ENCODE results near the gene ECSCR.
"Not testable (repeated sequence)": the region's sequence is repeated elsewhere in the genome, so short reads cannot be mapped to it uniquely, and the experiment has no call there.

The ECSCR gene, protein sequence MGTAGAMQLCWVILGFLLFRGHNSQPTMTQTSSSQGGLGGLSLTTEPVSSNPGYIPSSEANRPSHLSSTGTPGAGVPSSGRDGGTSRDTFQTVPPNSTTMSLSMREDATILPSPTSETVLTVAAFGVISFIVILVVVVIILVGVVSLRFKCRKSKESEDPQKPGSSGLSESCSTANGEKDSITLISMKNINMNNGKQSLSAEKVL

DNA sequence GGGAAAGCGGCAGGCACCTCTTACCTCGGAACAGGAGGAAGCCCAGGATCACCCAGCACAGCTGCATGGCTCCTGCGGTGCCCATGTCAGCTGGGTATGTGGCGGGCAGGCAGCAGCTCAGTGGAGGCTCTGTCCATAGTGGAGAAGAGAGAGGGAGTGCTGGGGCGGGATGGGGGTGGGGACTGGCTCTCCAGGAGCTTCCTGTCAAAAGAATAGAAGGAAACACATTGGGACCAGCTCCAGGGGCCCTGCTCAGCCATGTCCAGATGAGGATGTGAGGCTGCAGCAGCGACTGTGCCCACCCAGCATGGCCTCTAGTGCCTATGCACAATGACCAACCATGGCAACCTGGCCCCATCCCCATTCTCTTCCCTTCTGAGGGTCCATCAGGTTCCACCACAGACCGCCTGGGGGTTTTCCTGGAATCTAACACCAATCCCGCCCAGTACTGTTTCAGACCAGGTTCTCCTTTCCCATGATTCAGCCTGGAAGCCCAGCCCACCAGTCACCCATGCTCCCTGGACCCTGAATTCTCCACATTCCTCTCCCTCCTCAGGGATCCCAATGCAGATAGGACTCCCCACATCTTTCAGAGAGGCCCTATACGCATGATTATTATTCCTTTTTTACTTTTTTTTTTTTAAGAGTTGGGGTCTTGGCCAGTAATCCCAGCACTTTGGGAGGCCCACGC is at the start of gene ECSCR:
TSS of gene ECSCR (minus strand) at position 158 of the 691 bp plus-strand sequence. CDS start at position 85, 73 bp downstream.
- no peak within 1 kb of the TSS for H3K27ac ChIP-seq (ENCODE audit: low read depth, low read length)
- H3K4me3 ChIP-seq (ENCODE audit: low read depth in 1 of 2, low read length in 2 of 2) = no peak within 1 kb of the TSS
- H3K4me1 ChIP-seq (ENCODE audit: control insufficient read depth in 1 of 2, insufficient read depth in 2 of 2, low read length in 2 of 2) = peaks cover 6 to 8% of the 10 kb centered on the region in 2 donors
- H3K9ac ChIP-seq (ENCODE audit: low read depth in 1 of 2, low read length in 2 of 2) = no peak within 1 kb of the TSS
- H3K9me3 ChIP-seq (ENCODE audit: control insufficient read depth in 1 of 2, low read length in 2 of 2) = no peaks in the 10 kb centered on the region
- no peaks in the 10 kb centered on the region for H3K36me3 ChIP-seq (ENCODE audit: control insufficient read depth in 1 of 2, insufficient read depth in 2 of 2, low read length in 2 of 2)
- H3K27me3 ChIP-seq (ENCODE audit: control insufficient read depth in 1 of 2, insufficient read depth in 2 of 2, low read length in 2 of 2) = no peaks in the 10 kb centered on the region

DNA sequence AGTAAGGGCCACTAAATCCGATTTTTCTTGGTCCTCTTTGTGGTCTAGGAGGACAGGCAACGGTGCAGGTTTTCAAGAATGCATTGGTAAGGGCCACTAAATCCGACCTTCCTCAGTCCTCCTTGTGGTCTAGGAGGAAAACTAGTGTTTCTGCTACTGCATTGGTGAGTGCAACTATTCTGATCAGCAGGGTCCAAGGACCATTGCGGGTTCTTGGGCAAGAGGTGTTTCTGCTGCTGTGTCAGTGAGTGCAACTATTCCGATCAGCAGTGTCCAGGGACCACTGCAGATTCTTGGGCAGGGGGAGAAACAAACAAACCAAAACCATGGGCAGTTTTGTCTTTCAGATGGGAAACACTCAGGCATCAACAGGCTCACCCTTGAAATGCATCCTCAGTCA is 42.2 kb upstream of the ECSCR start:
- H3K9me3 ChIP-seq (ENCODE audit: control insufficient read depth in 1 of 2, low read length in 2 of 2); H3K9ac ChIP-seq (ENCODE audit: low read depth in 1 of 2, low read length in 2 of 2); H3K27ac ChIP-seq (ENCODE audit: low read depth, low read length); H3K36me3 ChIP-seq (ENCODE audit: control insufficient read depth in 1 of 2, insufficient read depth in 2 of 2, low read length in 2 of 2); H3K4me3 ChIP-seq (ENCODE audit: low read depth in 1 of 2, low read length in 2 of 2); H3K27me3 ChIP-seq (ENCODE audit: control insufficient read depth in 1 of 2, insufficient read depth in 2 of 2, low read length in 2 of 2); H3K4me1 ChIP-seq (ENCODE audit: control insufficient read depth in 1 of 2, insufficient read depth in 2 of 2, low read length in 2 of 2): not testable (repeated sequence)

- not testable (repeated sequence) for H3K9ac ChIP-seq (ENCODE audit: low read depth in 1 of 2, low read length in 2 of 2); H3K36me3 ChIP-seq (ENCODE audit: control insufficient read depth in 1 of 2, insufficient read depth in 2 of 2, low read length in 2 of 2); H3K9me3 ChIP-seq (ENCODE audit: control insufficient read depth in 1 of 2, low read length in 2 of 2); H3K4me1 ChIP-seq (ENCODE audit: control insufficient read depth in 1 of 2, insufficient read depth in 2 of 2, low read length in 2 of 2); H3K27ac ChIP-seq (ENCODE audit: low read depth, low read length); H3K27me3 ChIP-seq (ENCODE audit: control insufficient read depth in 1 of 2, insufficient read depth in 2 of 2, low read length in 2 of 2)
- H3K4me3 ChIP-seq (ENCODE audit: low read depth in 1 of 2, low read length in 2 of 2) = peak overlapping the region in 1 of 2 donors; percentile 50
Observed at GRCh38 chr5:139503879-139504278, 41.3 kb upstream of the ECSCR start.

DNA sequence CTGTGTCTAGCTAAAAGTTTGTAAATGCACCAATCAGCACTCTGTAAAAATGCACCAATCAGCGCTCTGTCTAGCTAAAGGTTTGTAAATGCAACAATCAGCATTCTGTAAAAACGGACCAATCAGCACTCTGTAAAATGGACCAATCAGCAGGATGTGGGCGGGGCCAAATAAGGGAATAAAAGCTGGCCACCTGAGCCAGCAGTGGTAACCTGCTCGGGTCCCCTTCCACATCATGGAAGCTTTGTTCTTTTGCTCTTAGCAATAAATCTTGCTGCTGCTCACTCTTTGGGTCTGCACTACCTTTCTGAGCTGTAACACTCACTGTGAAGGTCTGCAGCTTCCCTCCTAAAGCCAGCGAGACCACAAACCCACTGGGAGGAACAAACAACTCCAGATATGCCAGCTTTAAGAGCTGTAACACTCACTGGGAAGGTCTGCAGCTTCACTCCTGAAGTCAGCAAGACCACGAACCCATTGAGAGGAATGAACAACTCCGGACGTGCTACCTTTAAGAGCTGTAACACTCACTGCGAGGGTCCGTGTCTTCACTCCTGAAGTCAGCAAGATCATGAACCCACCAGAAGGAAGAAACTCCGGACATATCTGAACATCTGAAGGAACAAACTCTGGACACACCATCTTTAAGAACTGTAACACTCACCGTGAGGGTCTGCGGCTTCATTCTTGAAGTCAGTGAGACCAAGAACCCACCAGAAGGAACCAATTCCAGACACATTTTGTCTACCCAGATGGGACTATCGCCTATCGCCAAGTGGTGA is 40.7 kb upstream of the ECSCR start:
- peak overlapping the region in 1 of 2 donors; percentile 50 for H3K4me3 ChIP-seq (ENCODE audit: low read depth in 1 of 2, low read length in 2 of 2)

DNA sequence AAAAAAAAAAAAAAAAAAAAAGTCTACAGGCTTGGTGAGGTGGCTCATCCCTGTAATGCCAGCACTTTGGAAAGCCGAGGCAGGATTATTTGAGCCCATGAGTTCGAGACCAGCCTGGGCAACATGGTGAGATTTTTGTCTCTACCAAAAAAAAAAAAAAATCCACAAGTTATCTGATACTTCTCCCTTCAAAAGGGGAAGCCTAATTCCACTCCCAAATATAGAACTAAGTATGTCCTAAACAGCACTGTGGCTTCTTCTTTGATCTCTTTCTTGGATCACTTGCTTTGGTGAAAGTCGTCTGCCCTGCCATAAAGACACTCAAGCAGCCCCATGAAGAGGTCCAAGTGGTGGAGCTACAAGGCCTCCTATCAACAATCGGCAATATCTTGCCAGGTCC is 38.8 kb upstream of the ECSCR start:
- no peak overlapping the region for H3K27ac ChIP-seq (ENCODE audit: low read depth, low read length)

More for the DNA sequence above, 40.7 kb upstream of the ECSCR start:
- not testable (repeated sequence) for H3K36me3 ChIP-seq (ENCODE audit: control insufficient read depth in 1 of 2, insufficient read depth in 2 of 2, low read length in 2 of 2); H3K27me3 ChIP-seq (ENCODE audit: control insufficient read depth in 1 of 2, insufficient read depth in 2 of 2, low read length in 2 of 2); H3K9me3 ChIP-seq (ENCODE audit: control insufficient read depth in 1 of 2, low read length in 2 of 2); H3K4me1 ChIP-seq (ENCODE audit: control insufficient read depth in 1 of 2, insufficient read depth in 2 of 2, low read length in 2 of 2); H3K9ac ChIP-seq (ENCODE audit: low read depth in 1 of 2, low read length in 2 of 2); H3K27ac ChIP-seq (ENCODE audit: low read depth, low read length)

GRCh38 chr5:139495638-139496435 is 33.3 kb upstream of the ECSCR start:
- Histone ChIP-seq H3K9ac (ENCODE audit: low read depth in 1 of 2, low read length in 2 of 2) (no peak overlapping the region), H3K36me3 (ENCODE audit: control insufficient read depth in 1 of 2, insufficient read depth in 2 of 2, low read length in 2 of 2) (no peaks in the 10 kb centered on the region), H3K4me1 (ENCODE audit: control insufficient read depth in 1 of 2, insufficient read depth in 2 of 2, low read length in 2 of 2) (peaks cover 10 to 13% of the 10 kb centered on the region in 2 donors), H3K27me3 (ENCODE audit: control insufficient read depth in 1 of 2, insufficient read depth in 2 of 2, low read length in 2 of 2) (no peaks in the 10 kb centered on the region), H3K4me3 (ENCODE audit: low read depth in 1 of 2, low read length in 2 of 2) (no peak overlapping the region), H3K27ac (ENCODE audit: low read depth, low read length) (no peak overlapping the region), H3K9me3 (ENCODE audit: control insufficient read depth in 1 of 2, low read length in 2 of 2) (no peaks in the 10 kb centered on the region)

More for the DNA sequence above, 38.8 kb upstream of the ECSCR start:
- Histone ChIP-seq H3K9ac (ENCODE audit: low read depth in 1 of 2, low read length in 2 of 2) (no peak overlapping the region), H3K27me3 (ENCODE audit: control insufficient read depth in 1 of 2, insufficient read depth in 2 of 2, low read length in 2 of 2) (no peaks in the 10 kb centered on the region), H3K4me1 (ENCODE audit: control insufficient read depth in 1 of 2, insufficient read depth in 2 of 2, low read length in 2 of 2) (no peaks in the 10 kb centered on the region), H3K4me3 (ENCODE audit: low read depth in 1 of 2, low read length in 2 of 2) (no peak overlapping the region), H3K9me3 (ENCODE audit: control insufficient read depth in 1 of 2, low read length in 2 of 2) (no peaks in the 10 kb centered on the region), H3K36me3 (ENCODE audit: control insufficient read depth in 1 of 2, insufficient read depth in 2 of 2, low read length in 2 of 2) (no peaks in the 10 kb centered on the region)

GRCh38 chr5:139494832-139495231 is 32.3 kb upstream of the ECSCR start:
- H3K27me3 ChIP-seq (ENCODE audit: control insufficient read depth in 1 of 2, insufficient read depth in 2 of 2, low read length in 2 of 2) = no peaks in the 10 kb centered on the region
- H3K36me3 ChIP-seq (ENCODE audit: control insufficient read depth in 1 of 2, insufficient read depth in 2 of 2, low read length in 2 of 2) = no peaks in the 10 kb centered on the region
- H3K9ac ChIP-seq (ENCODE audit: low read depth in 1 of 2, low read length in 2 of 2) = no peak overlapping the region
- no peaks in the 10 kb centered on the region for H3K9me3 ChIP-seq (ENCODE audit: control insufficient read depth in 1 of 2, low read length in 2 of 2)
- peaks cover 10 to 13% of the 10 kb centered on the region in 2 donors for H3K4me1 ChIP-seq (ENCODE audit: control insufficient read depth in 1 of 2, insufficient read depth in 2 of 2, low read length in 2 of 2)
- no peak overlapping the region for H3K27ac ChIP-seq (ENCODE audit: low read depth, low read length)
- H3K4me3 ChIP-seq (ENCODE audit: low read depth in 1 of 2, low read length in 2 of 2) = no peak overlapping the region

- Histone ChIP-seq H3K4me3 (ENCODE audit: low read depth in 1 of 2, low read length in 2 of 2) (no peak overlapping the region), H3K27ac (ENCODE audit: low read depth, low read length) (no peak overlapping the region), H3K4me1 (ENCODE audit: control insufficient read depth in 1 of 2, insufficient read depth in 2 of 2, low read length in 2 of 2) (peaks cover 10 to 13% of the 10 kb centered on the region in 2 donors)
Observed at GRCh38 chr5:139494256-139494655, 31.7 kb upstream of the ECSCR start.

GRCh38 chr5:139492700-139493192 is 30.2 kb upstream of the ECSCR start:
- H3K4me3 ChIP-seq (ENCODE audit: low read depth in 1 of 2, low read length in 2 of 2) = peak overlapping the region in 1 of 2 donors; percentile 18
- no peaks in the 10 kb centered on the region for H3K36me3 ChIP-seq (ENCODE audit: control insufficient read depth in 1 of 2, insufficient read depth in 2 of 2, low read length in 2 of 2)
- H3K27ac ChIP-seq (ENCODE audit: low read depth, low read length) = no peak overlapping the region
- H3K9me3 ChIP-seq (ENCODE audit: control insufficient read depth in 1 of 2, low read length in 2 of 2) = no peaks in the 10 kb centered on the region
- H3K4me1 ChIP-seq (ENCODE audit: control insufficient read depth in 1 of 2, insufficient read depth in 2 of 2, low read length in 2 of 2) = peaks cover 16 to 17% of the 10 kb centered on the region in 2 donors
- no peak overlapping the region for H3K9ac ChIP-seq (ENCODE audit: low read depth in 1 of 2, low read length in 2 of 2)
- H3K27me3 ChIP-seq (ENCODE audit: control insufficient read depth in 1 of 2, insufficient read depth in 2 of 2, low read length in 2 of 2) = no peaks in the 10 kb centered on the region

More at GRCh38 chr5:139494256-139494655, 31.7 kb upstream of the ECSCR start:
- Histone ChIP-seq H3K36me3 (ENCODE audit: control insufficient read depth in 1 of 2, insufficient read depth in 2 of 2, low read length in 2 of 2) (no peaks in the 10 kb centered on the region), H3K9ac (ENCODE audit: low read depth in 1 of 2, low read length in 2 of 2) (no peak overlapping the region), H3K27me3 (ENCODE audit: control insufficient read depth in 1 of 2, insufficient read depth in 2 of 2, low read length in 2 of 2) (no peaks in the 10 kb centered on the region), H3K9me3 (ENCODE audit: control insufficient read depth in 1 of 2, low read length in 2 of 2) (no peaks in the 10 kb centered on the region)

Measured in duodenal mucosa (tissue), 2 donors.